Memory B cell (primary cell): ENCODE measurements around the gene OR2A1.
"Not testable (repeated sequence)": the region's sequence is repeated elsewhere in the genome, so short reads cannot be mapped to it uniquely, and the experiment has no call there.

Experiments used
- ATAC-seq: fragments of 150-1000 bp; cut with Tn5 transposase; 2 replicates; pipeline ENCODE4 v1.10.0; 2021; ENCODE audit warnings: low read depth, mild to moderate bottlenecking, moderate library complexity
- DNase-seq, 2 donors: peaks; one replicate each; pipeline ENCODE4 v3.0.0; 2022; ENCODE audit warnings: low spot score in 2 of 2
- H3K27ac Mint-ChIP-seq: one replicate; pipeline ENCODE4 v1.8.0; 2022; ENCODE audit warnings: mild to moderate bottlenecking, moderate library complexity, mixed read lengths
- H3K27me3 Mint-ChIP-seq: one replicate; pipeline ENCODE4 v1.8.0; 2022; ENCODE audit warnings: mixed read lengths
- H3K36me3 Mint-ChIP-seq: one replicate; pipeline ENCODE4 v1.8.0; 2022; ENCODE audit warnings: mild to moderate bottlenecking, mixed read lengths
- H3K4me1 Mint-ChIP-seq: one replicate; pipeline ENCODE4 v1.8.0; 2022; ENCODE audit warnings: mixed read lengths
- H3K4me3 Mint-ChIP-seq: one replicate; pipeline ENCODE4 v1.8.0; 2022; ENCODE audit warnings: mild to moderate bottlenecking, moderate library complexity, mixed read lengths
- H3K9me3 Mint-ChIP-seq: one replicate; pipeline ENCODE4 v1.8.0; 2022; ENCODE audit warnings: mixed read lengths

The OR2A1 gene

GRCh38 chr7:144356185-144356584, 44.0 kb downstream of the OR2A1 start:
- not testable (repeated sequence) for H3K4me1 Mint-ChIP-seq, H3K9me3 Mint-ChIP-seq, H3K36me3 Mint-ChIP-seq, H3K27me3 Mint-ChIP-seq, H3K27ac Mint-ChIP-seq, H3K4me3 Mint-ChIP-seq, DNase-seq, ATAC-seq

GRCh38 chr7:144356860-144357259, 44.6 kb downstream of the OR2A1 start:
- H3K9me3 Mint-ChIP-seq, H3K4me1 Mint-ChIP-seq, H3K27me3 Mint-ChIP-seq, H3K4me3 Mint-ChIP-seq, H3K36me3 Mint-ChIP-seq, H3K27ac Mint-ChIP-seq, DNase-seq, ATAC-seq: not testable (repeated sequence)

GRCh38 chr7:144362061-144362460, 49.8 kb downstream of the OR2A1 start:
- not testable (repeated sequence) for ATAC-seq, DNase-seq, H3K4me3 Mint-ChIP-seq, H3K36me3 Mint-ChIP-seq, H3K9me3 Mint-ChIP-seq, H3K4me1 Mint-ChIP-seq, H3K27me3 Mint-ChIP-seq, H3K27ac Mint-ChIP-seq

- not testable (repeated sequence) for ATAC-seq, DNase-seq, H3K4me1 Mint-ChIP-seq, H3K4me3 Mint-ChIP-seq, H3K9me3 Mint-ChIP-seq, H3K27ac Mint-ChIP-seq, H3K36me3 Mint-ChIP-seq, H3K27me3 Mint-ChIP-seq
Measured at GRCh38 chr7:144365523-144365922, 53.3 kb downstream of the OR2A1 start.

- H3K4me3 Mint-ChIP-seq, H3K9me3 Mint-ChIP-seq, H3K27me3 Mint-ChIP-seq, DNase-seq, H3K27ac Mint-ChIP-seq, H3K36me3 Mint-ChIP-seq, ATAC-seq, H3K4me1 Mint-ChIP-seq: not testable (repeated sequence)
Measured at GRCh38 chr7:144367250-144367649, 55.0 kb downstream of the OR2A1 start.

- not testable (repeated sequence) for H3K36me3 Mint-ChIP-seq, H3K27ac Mint-ChIP-seq, DNase-seq, H3K4me1 Mint-ChIP-seq, H3K27me3 Mint-ChIP-seq, ATAC-seq, H3K4me3 Mint-ChIP-seq, H3K9me3 Mint-ChIP-seq
Measured at GRCh38 chr7:144369221-144369620, 57.0 kb downstream of the OR2A1 start.
